ENCODE measurements around the gene KLK13.

The KLK13 gene, protein sequence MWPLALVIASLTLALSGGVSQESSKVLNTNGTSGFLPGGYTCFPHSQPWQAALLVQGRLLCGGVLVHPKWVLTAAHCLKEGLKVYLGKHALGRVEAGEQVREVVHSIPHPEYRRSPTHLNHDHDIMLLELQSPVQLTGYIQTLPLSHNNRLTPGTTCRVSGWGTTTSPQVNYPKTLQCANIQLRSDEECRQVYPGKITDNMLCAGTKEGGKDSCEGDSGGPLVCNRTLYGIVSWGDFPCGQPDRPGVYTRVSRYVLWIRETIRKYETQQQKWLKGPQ

DNA sequence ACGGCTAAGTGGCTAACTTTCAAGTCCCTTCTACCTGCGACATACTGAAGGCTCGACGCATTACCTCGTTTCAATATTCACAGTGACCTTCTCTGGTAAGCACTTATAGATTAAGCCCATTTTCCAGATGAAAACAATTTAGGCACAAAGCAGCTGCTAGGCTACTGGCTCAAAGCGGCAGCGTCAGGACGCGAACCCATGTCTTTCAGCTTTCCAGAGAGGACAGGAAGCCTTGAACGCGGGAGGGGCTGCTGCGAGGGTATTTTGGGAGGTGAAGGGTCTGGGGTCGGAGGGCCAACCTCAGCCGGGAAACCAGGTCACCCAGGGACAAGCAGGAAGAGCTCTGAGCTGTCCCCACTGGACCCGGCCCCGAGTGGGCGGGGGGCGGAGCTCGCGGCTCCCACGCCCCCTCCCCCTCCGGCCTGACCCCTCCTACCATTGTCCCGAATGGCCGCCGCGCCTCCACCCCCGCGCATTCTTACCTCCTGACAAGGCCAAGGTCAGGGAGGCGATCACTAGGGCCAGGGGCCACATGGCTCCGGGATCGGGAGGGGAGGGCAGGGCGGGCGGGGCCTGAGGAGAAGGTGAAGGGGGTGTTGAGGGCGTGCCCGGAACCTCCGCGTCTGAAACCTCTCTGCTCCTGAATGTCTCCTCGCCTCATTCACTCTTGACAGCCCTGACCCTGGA is at the start of gene KLK13:
KLK13 (minus strand) TSS at position 559 of the 687 bp plus-strand sequence; CDS start at position 534, 25 bp downstream.
- no peak within 1 kb of the TSS for H3K9ac ChIP-seq (ENCODE audit: low read length)
- no peak for TF ChIP-seq EZH2phosphoT487 (IDR thresholded peaks at IDR 0.05; ENCODE audit: low read depth)
- TF ChIP-seq, protein P1, sequence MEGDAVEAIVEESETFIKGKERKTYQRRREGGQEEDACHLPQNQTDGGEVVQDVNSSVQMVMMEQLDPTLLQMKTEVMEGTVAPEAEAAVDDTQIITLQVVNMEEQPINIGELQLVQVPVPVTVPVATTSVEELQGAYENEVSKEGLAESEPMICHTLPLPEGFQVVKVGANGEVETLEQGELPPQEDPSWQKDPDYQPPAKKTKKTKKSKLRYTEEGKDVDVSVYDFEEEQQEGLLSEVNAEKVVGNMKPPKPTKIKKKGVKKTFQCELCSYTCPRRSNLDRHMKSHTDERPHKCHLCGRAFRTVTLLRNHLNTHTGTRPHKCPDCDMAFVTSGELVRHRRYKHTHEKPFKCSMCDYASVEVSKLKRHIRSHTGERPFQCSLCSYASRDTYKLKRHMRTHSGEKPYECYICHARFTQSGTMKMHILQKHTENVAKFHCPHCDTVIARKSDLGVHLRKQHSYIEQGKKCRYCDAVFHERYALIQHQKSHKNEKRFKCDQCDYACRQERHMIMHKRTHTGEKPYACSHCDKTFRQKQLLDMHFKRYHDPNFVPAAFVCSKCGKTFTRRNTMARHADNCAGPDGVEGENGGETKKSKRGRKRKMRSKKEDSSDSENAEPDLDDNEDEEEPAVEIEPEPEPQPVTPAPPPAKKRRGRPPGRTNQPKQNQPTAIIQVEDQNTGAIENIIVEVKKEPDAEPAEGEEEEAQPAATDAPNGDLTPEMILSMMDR (IDR thresholded peaks at IDR 0.05; ENCODE audit: low read depth, low read length): no peak
- H2AFZ ChIP-seq (ENCODE audit: low read depth, low read length): no peak within 1 kb of the TSS
- no peak within 1 kb of the TSS for H3K27ac ChIP-seq (ENCODE audit: low read length)
- no peaks in the 10 kb centered on the region for H3K9me3 ChIP-seq (ENCODE audit: insufficient read depth, low read length)
- no peaks in the 10 kb centered on the region for H3K4me1 ChIP-seq (ENCODE audit: low read length)
- H4K20me1 ChIP-seq (ENCODE audit: insufficient read depth, low read length): no peaks in the 10 kb centered on the region
- H3K27me3 ChIP-seq (ENCODE audit: low read depth, low read length): peaks cover 36% of the 10 kb centered on the region
- no peak within 1 kb of the TSS for H3K4me2 ChIP-seq (ENCODE audit: low read length)
- H3K79me2 ChIP-seq (ENCODE audit: low read length): no peaks in the 10 kb centered on the region
- H3K36me3 ChIP-seq (replicated peaks; ENCODE audit: low read depth, low read length): no peaks in the 10 kb centered on the region
- no peak within 1 kb of the TSS for H3K4me3 ChIP-seq (ENCODE audit: low read length)

DNA sequence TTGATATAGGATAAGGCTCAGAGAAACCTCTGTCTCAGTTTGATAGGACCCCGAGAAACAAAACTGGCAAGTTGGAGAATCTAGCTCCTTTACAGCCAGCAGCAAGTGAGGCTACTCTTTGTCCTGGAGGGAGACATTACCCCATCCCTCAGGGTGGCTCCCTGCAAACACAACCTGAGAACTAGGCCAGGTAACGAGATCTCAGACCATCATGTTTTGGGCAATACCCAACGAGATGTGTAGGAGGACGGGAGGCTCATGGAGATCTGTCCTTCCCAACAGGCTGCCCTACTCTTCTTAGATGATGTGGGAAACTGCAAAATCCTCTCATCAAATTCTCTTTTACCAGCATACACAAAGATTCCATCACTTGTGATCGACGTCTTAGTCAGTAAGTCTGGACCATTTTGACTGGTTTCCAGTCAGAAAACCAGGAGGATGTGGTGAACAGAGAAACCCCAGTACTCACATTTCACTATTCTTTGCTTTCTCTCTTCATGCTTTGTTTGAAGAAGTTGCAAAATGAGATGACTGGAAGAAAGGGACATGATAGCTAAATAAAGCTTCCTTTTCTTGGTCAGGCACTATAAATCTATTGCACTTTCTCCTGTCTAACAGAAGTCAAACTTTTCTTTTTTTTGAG is 49.3 kb upstream of the KLK13 start:
- H3K27ac ChIP-seq (ENCODE audit: low read length): no peak overlapping the region
- peaks cover 51% of the 10 kb centered on the region for H3K27me3 ChIP-seq (ENCODE audit: low read depth, low read length)
- TF ChIP-seq, protein P1 (IDR thresholded peaks at IDR 0.05; ENCODE audit: low read depth, low read length): no peak
- TF ChIP-seq EZH2phosphoT487 (IDR thresholded peaks at IDR 0.05; ENCODE audit: low read depth): no peak
- no peaks in the 10 kb centered on the region for H3K79me2 ChIP-seq (ENCODE audit: low read length)
- H3K9ac ChIP-seq (ENCODE audit: low read length): no peak overlapping the region
- no peak overlapping the region for H3K4me3 ChIP-seq (ENCODE audit: low read length)
- H2AFZ ChIP-seq (ENCODE audit: low read depth, low read length): no peak overlapping the region
- H3K9me3 ChIP-seq (ENCODE audit: insufficient read depth, low read length): no peaks in the 10 kb centered on the region
- H4K20me1 ChIP-seq (ENCODE audit: insufficient read depth, low read length): no peaks in the 10 kb centered on the region
- no peaks in the 10 kb centered on the region for H3K36me3 ChIP-seq (replicated peaks; ENCODE audit: low read depth, low read length)
- H3K4me2 ChIP-seq (ENCODE audit: low read length): no peak overlapping the region
- H3K4me1 ChIP-seq (ENCODE audit: low read length): no peaks in the 10 kb centered on the region

DNA sequence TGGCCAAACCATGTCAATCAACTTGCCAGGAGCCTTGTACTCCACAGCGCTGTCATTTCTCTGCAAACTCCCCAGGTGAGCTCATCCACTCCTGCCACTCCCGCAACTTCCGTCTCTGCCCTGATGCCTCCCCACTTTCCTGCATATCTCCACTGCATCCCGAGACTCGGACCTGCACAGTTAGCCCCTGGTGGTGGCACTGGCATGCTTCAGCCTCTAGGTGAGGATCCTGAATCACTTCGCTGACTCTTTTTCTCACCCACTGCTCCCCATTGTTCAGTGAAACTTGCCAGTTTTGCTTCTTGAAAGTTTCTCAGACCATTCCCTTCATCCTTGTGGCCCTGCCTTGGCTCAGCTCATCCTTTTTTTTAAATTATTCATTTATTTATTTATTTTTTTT is 46.7 kb upstream of the KLK13 start:
- Histone ChIP-seq H3K4me1 (ENCODE audit: low read length) (peaks cover 11% of the 10 kb centered on the region), H3K79me2 (ENCODE audit: low read length) (peaks cover 16% of the 10 kb centered on the region), H3K4me2 (ENCODE audit: low read length) (no peak overlapping the region), H2AFZ (ENCODE audit: low read depth, low read length) (no peak overlapping the region), H3K4me3 (ENCODE audit: low read length) (no peak overlapping the region), H3K9me3 (ENCODE audit: insufficient read depth, low read length) (no peaks in the 10 kb centered on the region), H3K36me3 (replicated peaks; ENCODE audit: low read depth, low read length) (no peaks in the 10 kb centered on the region), H3K27ac (ENCODE audit: low read length) (no peak overlapping the region), H3K9ac (ENCODE audit: low read length) (no peak overlapping the region), H4K20me1 (ENCODE audit: insufficient read depth, low read length) (no peaks in the 10 kb centered on the region), H3K27me3 (ENCODE audit: low read depth, low read length) (peaks cover 36% of the 10 kb centered on the region)
- TF ChIP-seq EZH2phosphoT487 (IDR thresholded peaks at IDR 0.05; ENCODE audit: low read depth): no peak
- TF ChIP-seq, protein P1 (IDR thresholded peaks at IDR 0.05; ENCODE audit: low read depth, low read length): peak; percentile 19; the same call in 1 of the 2 replicates

DNA sequence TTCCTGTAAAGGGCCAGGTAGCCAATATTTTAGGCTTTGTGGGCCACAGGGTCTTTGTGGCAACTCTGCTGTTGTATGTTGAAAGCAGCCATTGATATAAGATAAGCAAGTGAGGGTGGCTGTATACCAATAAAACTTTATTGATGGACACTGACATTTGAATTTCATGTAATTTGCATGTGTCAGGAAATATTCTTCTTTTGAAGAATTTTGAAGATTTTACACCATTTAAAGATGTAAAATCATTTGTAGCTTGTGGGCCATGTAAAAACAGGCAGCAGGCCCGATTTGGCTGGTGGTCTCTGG is 45.7 kb upstream of the KLK13 start:
- H3K4me2 ChIP-seq (ENCODE audit: low read length): no peak overlapping the region
- peaks cover 22% of the 10 kb centered on the region for H3K79me2 ChIP-seq (ENCODE audit: low read length)
- peaks cover 30% of the 10 kb centered on the region for H3K27me3 ChIP-seq (ENCODE audit: low read depth, low read length)
- peaks cover 11% of the 10 kb centered on the region for H3K4me1 ChIP-seq (ENCODE audit: low read length)
- no peak overlapping the region for H3K27ac ChIP-seq (ENCODE audit: low read length)
- no peaks in the 10 kb centered on the region for H3K9me3 ChIP-seq (ENCODE audit: insufficient read depth, low read length)
- no peak overlapping the region for H3K9ac ChIP-seq (ENCODE audit: low read length)
- H3K36me3 ChIP-seq (replicated peaks; ENCODE audit: low read depth, low read length): no peaks in the 10 kb centered on the region
- no peak overlapping the region for H2AFZ ChIP-seq (ENCODE audit: low read depth, low read length)
- TF ChIP-seq EZH2phosphoT487 (IDR thresholded peaks at IDR 0.05; ENCODE audit: low read depth): no peak
- TF ChIP-seq, protein P1 (IDR thresholded peaks at IDR 0.05; ENCODE audit: low read depth, low read length): no peak
- no peak overlapping the region for H3K4me3 ChIP-seq (ENCODE audit: low read length)
- no peaks in the 10 kb centered on the region for H4K20me1 ChIP-seq (ENCODE audit: insufficient read depth, low read length)
